Choroid plexus epithelial cell (primary cell): Measurements from ENCODE around the gene NT5DC3.

Experiments
- DNase-seq: peaks from one replicate; pipeline ENCODE4 v3.0.0-alpha.2; 2010; ENCODE audit warnings: low read depth
- H3K4me3 ChIP-seq: 2 replicates; pipeline ENCODE4 v1.5.1; 2011; ENCODE audit warnings: low read depth, mild to moderate bottlenecking, control low read depth, low read length, moderate library complexity
- CTCF ChIP-seq: conservative IDR thresholded peaks from 2 replicates; pipeline ENCODE4 v1.5.1; 2011; ENCODE audit warnings: low read depth, mild to moderate bottlenecking, control low read depth, inconsistent platforms, low read length, moderate library complexity

The NT5DC3 gene

GRCh38 chr12:103755425-103755824 is 85.6 kb downstream of the NT5DC3 start:
- no peak for TF ChIP-seq CTCF
- no peak for DNase-seq
- H3K4me3 ChIP-seq: no peak overlapping the region

- DNase-seq: no peak
- H3K4me3 ChIP-seq: no peak overlapping the region
- no peak for TF ChIP-seq CTCF
Observed at GRCh38 chr12:103751600-103751999, 89.4 kb downstream of the NT5DC3 start.

GRCh38 chr12:103751171-103751570 is 89.9 kb downstream of the NT5DC3 start:
- DNase-seq: no peak
- H3K4me3 ChIP-seq: no peak overlapping the region
- peak; percentile 2 for TF ChIP-seq CTCF

- no peak overlapping the region for H3K4me3 ChIP-seq
- DNase-seq: no peak
- no peak for TF ChIP-seq CTCF
Observed at GRCh38 chr12:103748875-103749274, 92.2 kb downstream of the NT5DC3 start.

- DNase-seq: no peak
- no peak for TF ChIP-seq CTCF
Observed at GRCh38 chr12:103748002-103748401, 93.0 kb downstream of the NT5DC3 start.

GRCh38 chr12:103745962-103746361 is 95.1 kb downstream of the NT5DC3 start:
- TF ChIP-seq CTCF: peak; percentile 19
- H3K4me3 ChIP-seq: no peak overlapping the region
- peak; percentile 8 for DNase-seq

More at GRCh38 chr12:103748002-103748401, 93.0 kb downstream of the NT5DC3 start:
- H3K4me3 ChIP-seq: no peak overlapping the region

GRCh38 chr12:103743788-103744187 is 97.2 kb downstream of the NT5DC3 start:
- DNase-seq: no peak
- TF ChIP-seq CTCF: no peak

More at GRCh38 chr12:103743788-103744187, 97.2 kb downstream of the NT5DC3 start:
- no peak overlapping the region for H3K4me3 ChIP-seq
